ENCODE measurements around the gene BLVRA. TPM values are rescaled to one million over a fixed set of nuclear protein-coding genes. Genes with fewer than 3 reads are reported as not detected.

Gene BLVRA
- total and polyA plus RNA-seq, 7 experiments from 2014 or later, result 11.2 to 41.2 (median 28.2) TPM

DNA sequence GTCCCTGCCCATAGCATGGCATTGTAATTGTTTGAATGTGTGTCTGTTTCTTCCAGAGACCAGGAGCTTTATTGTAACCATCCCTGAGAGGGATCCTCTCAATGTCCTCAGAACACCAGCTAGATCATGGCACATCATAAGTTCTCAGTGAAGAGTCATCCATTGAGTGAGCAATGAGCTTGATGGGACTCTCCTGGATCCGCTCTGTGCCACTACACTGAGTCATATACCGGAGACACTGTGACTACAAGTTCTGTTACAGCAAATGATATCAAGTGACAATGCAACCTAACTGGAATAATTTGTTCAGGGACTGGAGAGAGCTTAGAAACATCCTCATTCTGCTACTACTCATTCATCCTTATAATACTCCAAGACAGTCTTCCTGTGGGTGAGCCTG, 85.8 kb downstream of the BLVRA start:
- Mint-ChIP-seq H3K27ac (no peak overlapping the region), H3K9me3 (no peaks in the 10 kb centered on the region), H3K36me3 (no peaks in the 10 kb centered on the region), H3K4me1 (no peaks in the 10 kb centered on the region), H3K27me3 (peaks cover 0 to 13% (median 5%) of the 10 kb centered on the region in 5 donors), H3K4me3 (no peak overlapping the region)
- H3K27ac ChIP-seq (ENCODE audit: low read depth, low read length), result no peak overlapping the region
- no peaks in the 10 kb centered on the region for H3K36me3 ChIP-seq (ENCODE audit: control insufficient read depth in 2 of 3, insufficient read depth in 3 of 3, low read length in 3 of 3)
- no peaks in the 10 kb centered on the region for H3K9me3 ChIP-seq (ENCODE audit: control insufficient read depth in 2 of 3, low read length in 3 of 3)
- POLR2A ChIA-PET, result no interaction called here
- DNase-seq (no peak), ATAC-seq (no peak)
- no peaks in the 10 kb centered on the region for H3K27me3 ChIP-seq (ENCODE audit: control insufficient read depth in 2 of 2, insufficient read depth in 2 of 2, low read length in 2 of 2)
- H3K4me1 ChIP-seq (ENCODE audit: control insufficient read depth in 2 of 2, insufficient read depth in 2 of 2, low read length in 2 of 2), result no peaks in the 10 kb centered on the region
- H3K4me3 ChIP-seq (ENCODE audit: low read length), result no peak overlapping the region
- CTCF ChIA-PET, result interaction anchor here (0.6 to 1.6 kb wide), 3 partner anchors 261 to 903 kb away, joined by 3 read pairs; partner anchors contain the start of gene STK17A
- intact Hi-C loops (cut with micrococcal nuclease), result no loop called here

- ATAC-seq (no peak), DNase-seq (no peak)
- intact Hi-C loops (cut with micrococcal nuclease), result no loop called here
- no peaks in the 10 kb centered on the region for H3K27me3 ChIP-seq (ENCODE audit: control insufficient read depth in 2 of 2, insufficient read depth in 2 of 2, low read length in 2 of 2)
- no peak overlapping the region for H3K4me3 ChIP-seq (ENCODE audit: low read length)
- POLR2A ChIA-PET, result no interaction called here
- Mint-ChIP-seq H3K4me3 (no peak overlapping the region), H3K36me3 (no peaks in the 10 kb centered on the region), H3K27ac (no peak overlapping the region), H3K4me1 (no peaks in the 10 kb centered on the region), H3K9me3 (no peaks in the 10 kb centered on the region), H3K27me3 (peaks cover 0 to 13% (median 5%) of the 10 kb centered on the region in 5 donors)
- CTCF ChIA-PET, result interaction anchor here (0.9 to 1.6 kb wide), 2 partner anchors 262 to 903 kb away, joined by 3 read pairs; partner anchors contain the start of gene STK17A
- H3K4me1 ChIP-seq (ENCODE audit: control insufficient read depth in 2 of 2, insufficient read depth in 2 of 2, low read length in 2 of 2), result no peaks in the 10 kb centered on the region
- no peaks in the 10 kb centered on the region for H3K9me3 ChIP-seq (ENCODE audit: control insufficient read depth in 2 of 3, low read length in 3 of 3)
- H3K27ac ChIP-seq (ENCODE audit: low read depth, low read length), result no peak overlapping the region
- no peaks in the 10 kb centered on the region for H3K36me3 ChIP-seq (ENCODE audit: control insufficient read depth in 2 of 3, insufficient read depth in 3 of 3, low read length in 3 of 3)
Measured at GRCh38 chr7:43844662-43845061, 86.2 kb downstream of the BLVRA start.

GRCh38 chr7:43847496-43847895, 89.0 kb downstream of the BLVRA start:
- intact Hi-C loops (cut with micrococcal nuclease), result no loop called here
- POLR2A ChIA-PET, result interaction anchor here (1.0 kb wide), 1 partner anchor 9 kb away, joined by 3 read pairs; no protein-coding TSS in a partner anchor

GRCh38 chr7:43849047-43849446, 90.6 kb downstream of the BLVRA start:
- Mint-ChIP-seq H3K9me3 (no peaks in the 10 kb centered on the region), H3K27ac (no peak overlapping the region), H3K4me3 (no peak overlapping the region), H3K27me3 (peaks cover 0 to 16% (median 4%) of the 10 kb centered on the region in 5 donors), H3K4me1 (peaks cover 0 to 3% (median 0%) of the 10 kb centered on the region in 7 donors), H3K36me3 (no peaks in the 10 kb centered on the region)
- ATAC-seq (no peak), DNase-seq (no peak)
- CTCF ChIA-PET, result interaction anchor here (0.7 kb wide), 1 partner anchor 907 kb away, joined by 3 read pairs; no protein-coding TSS in a partner anchor
- no peak overlapping the region for H3K27ac ChIP-seq (ENCODE audit: low read depth, low read length)
- POLR2A ChIA-PET, result no interaction called here
- intact Hi-C loops (cut with micrococcal nuclease), result no loop called here
- no peaks in the 10 kb centered on the region for H3K9me3 ChIP-seq (ENCODE audit: control insufficient read depth in 2 of 3, low read length in 3 of 3)
- H3K27me3 ChIP-seq (ENCODE audit: control insufficient read depth in 2 of 2, insufficient read depth in 2 of 2, low read length in 2 of 2), result no peaks in the 10 kb centered on the region
- H3K4me3 ChIP-seq (ENCODE audit: low read length), result no peak overlapping the region
- H3K4me1 ChIP-seq (ENCODE audit: control insufficient read depth in 2 of 2, insufficient read depth in 2 of 2, low read length in 2 of 2), result no peaks in the 10 kb centered on the region
- H3K36me3 ChIP-seq (ENCODE audit: control insufficient read depth in 2 of 3, insufficient read depth in 3 of 3, low read length in 3 of 3), result no peaks in the 10 kb centered on the region

More at GRCh38 chr7:43847496-43847895, 89.0 kb downstream of the BLVRA start:
- no peaks in the 10 kb centered on the region for H3K36me3 Mint-ChIP-seq
- peaks cover 0 to 16% (median 5%) of the 10 kb centered on the region in 5 donors for H3K27me3 Mint-ChIP-seq
- ATAC-seq, result no peak
- H3K27ac Mint-ChIP-seq, result peak overlapping the region in 1 of 9 donors; percentile 24
- Histone ChIP-seq H3K4me1 (ENCODE audit: control insufficient read depth in 2 of 2, insufficient read depth in 2 of 2, low read length in 2 of 2) (no peaks in the 10 kb centered on the region), H3K9me3 (ENCODE audit: control insufficient read depth in 2 of 3, low read length in 3 of 3) (no peaks in the 10 kb centered on the region), H3K27ac (ENCODE audit: low read depth, low read length) (no peak overlapping the region), H3K4me3 (ENCODE audit: low read length) (no peak overlapping the region), H3K36me3 (ENCODE audit: control insufficient read depth in 2 of 3, insufficient read depth in 3 of 3, low read length in 3 of 3) (no peaks in the 10 kb centered on the region), H3K27me3 (ENCODE audit: control insufficient read depth in 2 of 2, insufficient read depth in 2 of 2, low read length in 2 of 2) (no peaks in the 10 kb centered on the region)
- H3K4me1 Mint-ChIP-seq, result peaks cover 0 to 3% (median 0%) of the 10 kb centered on the region in 7 donors
- CTCF ChIA-PET, result interaction anchor here (1.0 to 1.7 kb wide), 3 partner anchors 8 to 1906 kb away, joined by 3 to 7 read pairs (median 4); no protein-coding TSS in a partner anchor
- no peaks in the 10 kb centered on the region for H3K9me3 Mint-ChIP-seq
- no peak for DNase-seq
- H3K4me3 Mint-ChIP-seq, result no peak overlapping the region

DNA sequence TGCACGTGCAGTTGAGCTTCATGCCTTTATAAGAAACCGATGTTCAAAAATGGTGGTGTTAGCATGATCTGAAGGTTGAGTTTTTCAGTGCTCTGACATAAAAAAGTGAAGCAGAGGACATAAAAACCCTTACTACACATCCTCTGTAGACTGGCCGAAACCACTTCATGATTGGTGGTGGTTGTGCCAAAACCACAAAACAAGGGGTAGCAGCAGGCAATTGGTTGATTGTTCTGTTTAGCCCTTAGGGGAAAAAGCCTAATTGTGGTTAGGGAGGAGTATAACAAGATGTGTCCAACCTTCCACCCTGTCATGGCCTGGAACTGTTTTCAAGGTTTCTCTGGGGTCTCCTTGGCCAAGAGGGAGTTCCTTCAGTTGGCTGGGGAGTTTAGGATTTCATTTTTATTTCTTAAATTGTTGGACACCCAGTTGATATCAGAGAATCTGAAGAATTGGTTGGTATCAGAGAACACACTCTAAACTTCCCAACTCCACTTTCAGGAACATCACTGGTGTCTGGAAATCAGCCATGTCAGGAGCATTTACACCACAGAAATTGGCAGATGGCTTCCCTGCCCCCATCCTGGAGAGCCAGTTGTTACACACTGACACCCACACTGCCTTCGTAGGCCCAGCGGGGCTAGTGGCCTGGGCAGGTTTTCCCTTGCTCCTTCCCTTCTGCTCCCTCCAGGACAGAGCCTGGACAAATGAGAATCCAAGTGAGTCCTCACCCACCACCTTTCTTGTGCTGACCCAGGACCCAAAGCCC, 92.1 kb downstream of the BLVRA start:
- H3K27me3 ChIP-seq (ENCODE audit: control insufficient read depth in 2 of 2, insufficient read depth in 2 of 2, low read length in 2 of 2), result no peaks in the 10 kb centered on the region
- no peaks in the 10 kb centered on the region for H3K36me3 ChIP-seq (ENCODE audit: control insufficient read depth in 2 of 3, insufficient read depth in 3 of 3, low read length in 3 of 3)
- ATAC-seq (no peak), DNase-seq (no peak)
- H3K4me1 ChIP-seq (ENCODE audit: control insufficient read depth in 2 of 2, insufficient read depth in 2 of 2, low read length in 2 of 2), result no peaks in the 10 kb centered on the region
- POLR2A ChIA-PET, result no interaction called here
- no peaks in the 10 kb centered on the region for H3K36me3 Mint-ChIP-seq
- intact Hi-C loops (cut with micrococcal nuclease), result no loop called here
- no peak overlapping the region for H3K27ac Mint-ChIP-seq
- no peaks in the 10 kb centered on the region for H3K9me3 ChIP-seq (ENCODE audit: control insufficient read depth in 2 of 3, low read length in 3 of 3)
- peaks cover 0 to 3% (median 0%) of the 10 kb centered on the region in 7 donors for H3K4me1 Mint-ChIP-seq
- H3K4me3 ChIP-seq (ENCODE audit: low read length), result no peak overlapping the region
- CTCF ChIA-PET, result no interaction called here
- H3K27me3 Mint-ChIP-seq, result peaks cover 0 to 16% (median 4%) of the 10 kb centered on the region in 5 donors
- H3K9me3 Mint-ChIP-seq, result no peaks in the 10 kb centered on the region
- no peak overlapping the region for H3K4me3 Mint-ChIP-seq
- H3K27ac ChIP-seq (ENCODE audit: low read depth, low read length), result no peak overlapping the region

DNA sequence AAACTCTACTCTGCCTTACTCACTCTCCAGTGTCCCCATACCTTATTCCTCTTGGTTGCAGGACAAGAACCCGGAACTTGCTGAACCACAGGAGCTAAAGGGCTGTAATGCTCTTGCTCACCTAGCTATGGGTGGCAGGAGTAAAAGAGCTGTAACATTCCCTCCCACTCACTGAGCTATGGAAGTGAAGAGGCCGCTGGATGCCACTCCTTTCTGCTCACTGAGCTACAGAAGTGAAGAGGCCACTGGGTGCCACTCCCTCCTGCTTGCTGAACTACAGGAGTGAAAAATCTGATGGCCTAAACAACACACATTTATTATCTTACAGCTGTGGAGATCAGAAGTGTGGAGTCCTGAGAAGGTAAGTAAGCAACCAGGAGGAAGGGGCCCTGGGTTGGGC, 93.3 kb downstream of the BLVRA start:
- no peaks in the 10 kb centered on the region for H3K36me3 Mint-ChIP-seq

More for the DNA sequence above, 93.3 kb downstream of the BLVRA start:
- intact Hi-C loops (cut with micrococcal nuclease), result no loop called here
- Histone ChIP-seq H3K4me1 (ENCODE audit: control insufficient read depth in 2 of 2, insufficient read depth in 2 of 2, low read length in 2 of 2) (no peaks in the 10 kb centered on the region), H3K27ac (ENCODE audit: low read depth, low read length) (no peak overlapping the region), H3K4me3 (ENCODE audit: low read length) (no peak overlapping the region), H3K9me3 (ENCODE audit: control insufficient read depth in 2 of 3, low read length in 3 of 3) (no peaks in the 10 kb centered on the region), H3K27me3 (ENCODE audit: control insufficient read depth in 2 of 2, insufficient read depth in 2 of 2, low read length in 2 of 2) (no peaks in the 10 kb centered on the region), H3K36me3 (ENCODE audit: control insufficient read depth in 2 of 3, insufficient read depth in 3 of 3, low read length in 3 of 3) (no peaks in the 10 kb centered on the region)
- no peaks in the 10 kb centered on the region for H3K9me3 Mint-ChIP-seq
- peaks cover 0 to 3% (median 0%) of the 10 kb centered on the region in 7 donors for H3K4me1 Mint-ChIP-seq
- DNase-seq (no peak), ATAC-seq (no peak)
- H3K27me3 Mint-ChIP-seq, result peaks cover 0 to 16% (median 0%) of the 10 kb centered on the region in 5 donors
- POLR2A ChIA-PET, result no interaction called here
- no peak overlapping the region for H3K27ac Mint-ChIP-seq
- no peak overlapping the region for H3K4me3 Mint-ChIP-seq
- CTCF ChIA-PET, result no interaction called here
